ENCODE results near the gene GJD3. TPM values are rescaled to one million over a fixed set of nuclear protein-coding genes. Genes with fewer than 3 reads are reported as not detected.
"Not testable (repeated sequence)": the region's sequence is repeated elsewhere in the genome, so short reads cannot be mapped to it uniquely, and the experiment has no call there.

Gene GJD3
- 0.48 TPM in 1 of 2 replicates, not detected in the other for total RNA-seq

- no peaks in the 10 kb centered on the region for H3K9me3 Mint-ChIP-seq
- intact Hi-C loops (cut with micrococcal nuclease) = loop anchor here (5.0 kb wide), 2 partner anchors 38 to 83 kb away; no protein-coding TSS in a partner anchor
- H3K4me1 Mint-ChIP-seq (ENCODE audit: low read depth) = peaks cover 8% of the 10 kb centered on the region
- H3K4me3 Mint-ChIP-seq (ENCODE audit: low read depth) = peak within 1 kb of the TSS; percentile 82
- peaks cover 2% of the 10 kb centered on the region for H3K27me3 Mint-ChIP-seq (ENCODE audit: low read depth)
- H3K36me3 Mint-ChIP-seq (ENCODE audit: low read depth) = peaks cover 3% of the 10 kb centered on the region
- no peak for DNase-seq (ENCODE audit: low spot score)
- no peak within 1 kb of the TSS for H3K27ac Mint-ChIP-seq
Measured at GRCh38 chr17:40364121-40364861, at the start of gene GJD3. GJD3 (minus strand) TSS chr17:40364737; CDS start chr17:40363815, 922 bp downstream.

GRCh38 chr17:40414312-40414711 lies 49.8 kb upstream of the GJD3 start:
- peaks cover 65% of the 10 kb centered on the region for H3K36me3 Mint-ChIP-seq (ENCODE audit: low read depth)
- H3K9me3 Mint-ChIP-seq; H3K27ac Mint-ChIP-seq; intact Hi-C loops (cut with micrococcal nuclease); DNase-seq (ENCODE audit: low spot score); H3K27me3 Mint-ChIP-seq (ENCODE audit: low read depth); H3K4me3 Mint-ChIP-seq (ENCODE audit: low read depth): not testable (repeated sequence)
- peaks cover 34% of the 10 kb centered on the region for H3K4me1 Mint-ChIP-seq (ENCODE audit: low read depth)

- Mint-ChIP-seq H3K27me3 (ENCODE audit: low read depth) (no peaks in the 10 kb centered on the region), H3K36me3 (ENCODE audit: low read depth) (peaks cover 69% of the 10 kb centered on the region), H3K4me1 (ENCODE audit: low read depth) (peaks cover 28% of the 10 kb centered on the region), H3K27ac (no peak overlapping the region), H3K9me3 (no peaks in the 10 kb centered on the region), H3K4me3 (ENCODE audit: low read depth) (no peak overlapping the region)
- no peak for DNase-seq (ENCODE audit: low spot score)
- intact Hi-C loops (cut with micrococcal nuclease) = no loop called here
Measured at GRCh38 chr17:40412880-40413279, 48.3 kb upstream of the GJD3 start.

- no peak for DNase-seq (ENCODE audit: low spot score)
- no peaks in the 10 kb centered on the region for H3K9me3 Mint-ChIP-seq
- H3K36me3 Mint-ChIP-seq (ENCODE audit: low read depth) = peaks cover 75% of the 10 kb centered on the region
- H3K4me1 Mint-ChIP-seq (ENCODE audit: low read depth) = peaks cover 27% of the 10 kb centered on the region
- H3K4me3 Mint-ChIP-seq (ENCODE audit: low read depth) = no peak overlapping the region
- no peaks in the 10 kb centered on the region for H3K27me3 Mint-ChIP-seq (ENCODE audit: low read depth)
- no peak overlapping the region for H3K27ac Mint-ChIP-seq
- intact Hi-C loops (cut with micrococcal nuclease) = no loop called here
Measured at GRCh38 chr17:40411821-40412220, 47.3 kb upstream of the GJD3 start.

GRCh38 chr17:40410082-40410481 lies 45.5 kb upstream of the GJD3 start:
- H3K4me1 Mint-ChIP-seq (ENCODE audit: low read depth) = peaks cover 14% of the 10 kb centered on the region
- H3K36me3 Mint-ChIP-seq (ENCODE audit: low read depth) = peaks cover 74% of the 10 kb centered on the region
- peak overlapping the region; percentile 54 for H3K27ac Mint-ChIP-seq
- no peak for DNase-seq (ENCODE audit: low spot score)
- H3K4me3 Mint-ChIP-seq (ENCODE audit: low read depth) = no peak overlapping the region
- no peaks in the 10 kb centered on the region for H3K27me3 Mint-ChIP-seq (ENCODE audit: low read depth)
- intact Hi-C loops (cut with micrococcal nuclease) = no loop called here
- H3K9me3 Mint-ChIP-seq = no peaks in the 10 kb centered on the region

- H3K27ac Mint-ChIP-seq; H3K9me3 Mint-ChIP-seq; intact Hi-C loops (cut with micrococcal nuclease); H3K27me3 Mint-ChIP-seq (ENCODE audit: low read depth); H3K4me3 Mint-ChIP-seq (ENCODE audit: low read depth); DNase-seq (ENCODE audit: low spot score): not testable (repeated sequence)
- Mint-ChIP-seq H3K36me3 (ENCODE audit: low read depth) (peaks cover 70% of the 10 kb centered on the region), H3K4me1 (ENCODE audit: low read depth) (peaks cover 14% of the 10 kb centered on the region)
Measured at GRCh38 chr17:40409540-40409939, 45.0 kb upstream of the GJD3 start.

- no peak overlapping the region for H3K4me3 Mint-ChIP-seq (ENCODE audit: low read depth)
- no peaks in the 10 kb centered on the region for H3K9me3 Mint-ChIP-seq
- H3K4me1 Mint-ChIP-seq (ENCODE audit: low read depth) = peaks cover 20% of the 10 kb centered on the region
- intact Hi-C loops (cut with micrococcal nuclease) = no loop called here
- no peak overlapping the region for H3K27ac Mint-ChIP-seq
- peaks cover 71% of the 10 kb centered on the region for H3K36me3 Mint-ChIP-seq (ENCODE audit: low read depth)
- no peaks in the 10 kb centered on the region for H3K27me3 Mint-ChIP-seq (ENCODE audit: low read depth)
- DNase-seq (ENCODE audit: low spot score) = no peak
Measured at GRCh38 chr17:40407460-40407859, 42.9 kb upstream of the GJD3 start.

GRCh38 chr17:40404003-40404402 lies 39.5 kb upstream of the GJD3 start:
- Mint-ChIP-seq H3K27ac (peak overlapping the region; percentile 39), H3K27me3 (ENCODE audit: low read depth) (no peaks in the 10 kb centered on the region), H3K36me3 (ENCODE audit: low read depth) (peaks cover 77% of the 10 kb centered on the region), H3K4me1 (ENCODE audit: low read depth) (peaks cover 26% of the 10 kb centered on the region), H3K9me3 (no peaks in the 10 kb centered on the region), H3K4me3 (ENCODE audit: low read depth) (no peak overlapping the region)
- DNase-seq (ENCODE audit: low spot score) = no peak
- intact Hi-C loops (cut with micrococcal nuclease) = loop anchor here (5.0 kb wide), 2 partner anchors 38 to 42 kb away; partner anchors contain the start of genes GJD3 and IGFBP4

GRCh38 chr17:40402668-40403067 lies 38.1 kb upstream of the GJD3 start:
- intact Hi-C loops (cut with micrococcal nuclease) = loop anchor here (5.0 kb wide), 2 partner anchors 40 kb away; partner anchors contain the start of genes GJD3 and IGFBP4
- Mint-ChIP-seq H3K4me3 (ENCODE audit: low read depth) (no peak overlapping the region), H3K36me3 (ENCODE audit: low read depth) (peaks cover 84% of the 10 kb centered on the region), H3K4me1 (ENCODE audit: low read depth) (peaks cover 26% of the 10 kb centered on the region), H3K27ac (peak overlapping the region; percentile 50), H3K9me3 (no peaks in the 10 kb centered on the region), H3K27me3 (ENCODE audit: low read depth) (no peaks in the 10 kb centered on the region)
- DNase-seq (ENCODE audit: low spot score) = no peak

- peaks cover 75% of the 10 kb centered on the region for H3K36me3 Mint-ChIP-seq (ENCODE audit: low read depth)
- intact Hi-C loops (cut with micrococcal nuclease) = loop anchor here (1.0 to 2.0 kb wide), 2 partner anchors 78 to 134 kb away; no protein-coding TSS in a partner anchor
Measured at GRCh38 chr17:40399185-40399584, 34.6 kb upstream of the GJD3 start.

GRCh38 chr17:40386555-40386954 lies 22.0 kb upstream of the GJD3 start:
- H3K4me1 Mint-ChIP-seq (ENCODE audit: low read depth); H3K27ac Mint-ChIP-seq; H3K9me3 Mint-ChIP-seq; H3K4me3 Mint-ChIP-seq (ENCODE audit: low read depth); H3K27me3 Mint-ChIP-seq (ENCODE audit: low read depth); DNase-seq (ENCODE audit: low spot score); intact Hi-C loops (cut with micrococcal nuclease): not testable (repeated sequence)
- peaks cover 49% of the 10 kb centered on the region for H3K36me3 Mint-ChIP-seq (ENCODE audit: low read depth)

More at GRCh38 chr17:40399185-40399584, 34.6 kb upstream of the GJD3 start:
- H3K27ac Mint-ChIP-seq = peak overlapping the region; percentile 60
- no peak overlapping the region for H3K4me3 Mint-ChIP-seq (ENCODE audit: low read depth)
- no peak for DNase-seq (ENCODE audit: low spot score)
- no peaks in the 10 kb centered on the region for H3K9me3 Mint-ChIP-seq
- H3K27me3 Mint-ChIP-seq (ENCODE audit: low read depth) = no peaks in the 10 kb centered on the region
- peaks cover 26% of the 10 kb centered on the region for H3K4me1 Mint-ChIP-seq (ENCODE audit: low read depth)

GRCh38 chr17:40382251-40382650 lies 17.7 kb upstream of the GJD3 start:
- no peak overlapping the region for H3K27ac Mint-ChIP-seq
- no peak for DNase-seq (ENCODE audit: low spot score)
- H3K27me3 Mint-ChIP-seq (ENCODE audit: low read depth) = no peaks in the 10 kb centered on the region
- no peak overlapping the region for H3K4me3 Mint-ChIP-seq (ENCODE audit: low read depth)
- no peaks in the 10 kb centered on the region for H3K4me1 Mint-ChIP-seq (ENCODE audit: low read depth)
- H3K9me3 Mint-ChIP-seq = no peaks in the 10 kb centered on the region
- peaks cover 13% of the 10 kb centered on the region for H3K36me3 Mint-ChIP-seq (ENCODE audit: low read depth)
- intact Hi-C loops (cut with micrococcal nuclease) = no loop called here

- Mint-ChIP-seq H3K4me1 (ENCODE audit: low read depth) (peaks cover 7% of the 10 kb centered on the region), H3K27ac (no peak overlapping the region), H3K4me3 (ENCODE audit: low read depth) (no peak overlapping the region), H3K36me3 (ENCODE audit: low read depth) (peaks cover 2% of the 10 kb centered on the region), H3K27me3 (ENCODE audit: low read depth) (peaks cover 2% of the 10 kb centered on the region), H3K9me3 (no peaks in the 10 kb centered on the region)
- DNase-seq (ENCODE audit: low spot score) = no peak
- intact Hi-C loops (cut with micrococcal nuclease) = no loop called here
Measured at GRCh38 chr17:40378966-40379365, 14.4 kb upstream of the GJD3 start.

All from activated T-helper 2 cell treated with anti-CD3 and anti-CD28 coated beads, Interferon-gamma antibody, Interleukin-2, Interleukin-4, amounts not matched to agents 10 μg/mL and 5 μg/mL and 100 μg/mL, durations not matched to agents 14 hours and 24 hours and 36 hours (primary cell).